Activated T-cell treated with anti-CD3 and anti-CD28 coated beads, Interleukin-2, amount 50 U/mL, for 48 hours (primary cell): Measurements from ENCODE around the gene TSPAN19.
"Not testable (repeated sequence)": the region's sequence is repeated elsewhere in the genome, so short reads cannot be mapped to it uniquely, and the experiment has no call there.

Experiments
- DNase-seq, 2 experiments: peaks; one replicate each; pipeline ENCODE4 v3.0.0-alpha.2; 2020

Gene TSPAN19

DNA sequence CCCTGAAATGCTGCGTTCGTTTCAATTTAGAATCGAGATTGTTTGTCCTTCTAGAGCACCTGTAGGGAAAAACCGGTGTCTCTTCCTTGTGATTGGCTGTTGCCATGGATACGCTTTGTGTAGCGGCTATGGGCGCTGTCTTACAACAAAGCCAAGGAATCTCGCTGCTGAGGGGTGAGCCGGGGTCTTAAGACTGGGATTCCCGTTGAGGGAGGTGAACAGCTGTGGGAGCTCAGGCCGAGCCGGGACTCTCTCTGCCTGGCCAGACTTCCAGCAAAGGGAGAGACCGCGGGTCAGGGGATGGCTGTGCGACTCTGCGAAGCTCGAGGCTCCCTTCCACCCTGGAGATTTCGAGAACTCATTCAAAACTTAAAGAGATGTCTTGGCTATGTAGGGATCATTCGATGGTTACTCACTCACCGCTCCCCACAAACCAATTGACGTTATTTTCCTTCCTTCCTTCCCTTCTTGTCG lies at the start of gene TSPAN19, which contains the start of gene LRRIQ1:
TSS of gene TSPAN19 (minus strand) at position 44 of the 474 bp plus-strand sequence. CDS start 6,331 bp downstream, outside the sequence.
TSS of gene LRRIQ1 (plus strand) at position 118 of the 474 bp plus-strand sequence. CDS start 1,826 bp downstream, outside the sequence.
- peak; percentile 34 to 46 for DNase-seq

DNA sequence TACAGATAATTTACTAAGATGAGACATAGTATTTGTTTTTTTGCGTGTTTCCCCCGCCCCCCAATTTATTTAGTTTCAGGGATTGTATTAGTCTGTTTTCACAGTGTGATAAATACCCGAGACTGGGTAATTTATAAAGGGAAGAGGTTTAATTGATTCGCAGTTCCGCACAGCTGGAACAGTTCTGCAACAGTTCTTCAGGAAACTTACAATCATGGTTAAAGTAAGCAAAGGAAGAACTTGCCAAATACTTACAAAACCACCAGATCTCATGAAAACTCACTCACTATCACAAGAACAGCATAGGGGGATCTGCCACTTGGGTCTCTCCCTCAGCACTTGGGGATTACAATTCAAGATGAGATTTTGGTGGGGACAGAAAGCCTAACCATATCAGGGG lies 49.0 kb upstream of the TSPAN19 start:
- no peak for DNase-seq

DNA sequence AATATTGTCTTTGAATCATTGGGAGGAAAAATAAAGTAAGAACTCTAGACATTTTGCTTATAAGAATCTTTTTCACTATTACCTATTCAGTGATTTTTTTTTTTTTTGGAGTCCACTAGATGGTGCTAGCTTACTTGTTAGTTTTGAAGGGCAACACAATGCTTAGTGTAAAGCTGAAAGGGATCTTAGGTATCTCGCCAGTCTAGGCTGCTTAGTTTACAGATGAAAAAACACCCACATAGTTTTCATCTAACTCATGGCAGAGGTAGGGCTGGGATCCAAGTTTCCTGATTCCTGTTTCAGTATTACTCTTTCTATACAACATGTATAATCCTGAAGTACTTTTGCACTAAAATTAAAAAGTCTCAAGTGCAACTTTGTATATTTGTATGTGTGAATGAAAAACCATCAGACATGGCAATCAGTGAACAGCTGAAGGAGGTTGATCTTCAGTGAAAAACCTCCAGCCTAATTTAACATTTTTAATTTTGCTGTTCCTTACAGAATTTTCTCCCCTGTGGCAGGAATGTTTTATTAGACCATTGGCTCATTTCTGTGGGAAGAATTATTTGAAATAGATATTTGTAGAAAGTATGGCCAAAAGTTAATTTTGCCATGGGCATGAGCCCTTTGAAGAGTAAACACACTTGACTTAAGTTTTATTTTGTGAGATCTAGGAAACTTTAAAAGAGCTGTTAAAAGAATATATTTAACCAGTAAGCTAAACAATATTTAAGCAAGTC lies 40.8 kb upstream of the TSPAN19 start:
- no peak for DNase-seq

DNA sequence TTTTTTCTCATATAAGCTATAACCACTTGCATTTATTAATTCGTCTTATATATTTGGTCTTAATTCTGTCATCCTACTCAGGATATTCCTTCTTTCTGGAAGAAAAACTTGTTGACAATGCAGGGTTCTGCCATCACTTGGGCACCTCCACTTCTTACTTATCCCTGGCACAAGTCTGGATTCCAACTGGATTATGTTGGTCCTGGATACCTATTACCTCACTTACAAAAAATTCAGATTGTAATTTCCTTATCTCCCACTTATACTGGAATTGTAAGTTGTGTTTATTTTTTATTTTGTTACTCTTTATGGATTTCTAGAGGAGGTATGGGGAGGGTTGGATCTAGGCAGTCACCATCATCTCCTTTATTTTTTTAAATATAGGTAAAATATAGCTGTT lies 36.7 kb upstream of the TSPAN19 start:
- DNase-seq, result no peak

DNA sequence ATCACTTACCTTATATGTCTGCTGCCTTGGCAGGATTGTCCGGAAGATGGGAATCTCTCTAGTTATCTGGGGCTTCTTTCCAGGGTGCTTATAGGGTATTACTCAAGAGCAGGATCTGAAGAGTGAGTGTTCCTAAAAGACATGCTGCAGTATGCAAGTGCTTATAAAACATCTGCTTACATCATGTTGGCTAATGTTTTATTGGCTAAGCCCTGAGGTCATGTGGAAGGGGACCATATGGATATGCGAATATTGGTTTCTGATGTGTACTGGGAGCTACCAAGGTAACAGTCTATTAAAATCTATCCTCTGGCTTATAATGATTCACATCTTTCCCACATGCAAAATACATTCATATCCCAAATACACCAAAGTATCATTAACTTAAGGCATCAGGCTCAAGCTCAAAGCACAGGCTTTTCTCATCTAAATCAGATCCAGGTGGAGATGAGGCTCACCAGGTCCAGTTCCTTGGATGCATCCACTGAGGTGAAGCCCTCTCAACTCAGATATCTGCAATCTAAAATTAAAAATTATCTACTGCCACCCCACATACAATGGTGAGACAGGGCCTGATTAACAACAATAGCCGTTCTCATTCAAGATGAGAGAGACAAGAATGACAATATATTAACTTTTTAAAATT lies 29.9 kb upstream of the TSPAN19 start:
- DNase-seq, result no peak

DNA sequence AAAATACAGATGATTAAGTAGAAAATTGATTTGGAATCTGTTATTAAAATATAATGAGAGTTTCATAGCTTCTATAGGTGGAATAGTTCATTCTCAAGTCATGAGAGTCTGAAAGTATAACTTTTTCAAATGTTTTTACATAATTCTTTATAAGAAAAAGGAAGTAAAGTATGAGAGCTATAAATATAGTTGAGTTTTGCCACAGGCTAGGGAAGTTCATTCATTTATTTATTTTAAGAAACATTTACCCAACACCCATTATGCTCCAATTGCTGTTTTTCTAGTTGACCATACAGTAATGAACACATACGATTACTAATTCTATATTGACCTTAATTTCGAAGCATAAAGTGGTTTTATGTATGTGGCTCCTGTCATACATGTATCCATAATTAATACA lies 24.8 kb upstream of the TSPAN19 start:
- no peak for DNase-seq

DNA sequence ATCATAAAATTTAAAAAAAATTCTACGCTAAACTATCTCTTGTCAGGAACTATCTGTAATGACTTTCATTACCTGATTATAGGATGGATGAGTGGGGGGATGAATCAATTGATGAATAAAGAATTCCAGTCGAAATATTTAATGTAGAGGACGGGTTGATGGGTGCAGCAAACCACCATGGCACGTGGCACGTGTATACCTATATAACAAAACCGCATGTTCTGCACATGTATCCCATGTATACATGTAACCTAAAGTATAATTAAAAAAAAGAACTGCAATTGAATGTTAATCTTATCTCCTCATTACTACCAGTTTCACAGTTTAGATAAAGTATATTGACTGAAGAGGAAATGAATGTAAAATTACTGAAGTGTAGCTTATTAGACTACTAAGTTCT lies 23.5 kb upstream of the TSPAN19 start:
- DNase-seq, result no peak

DNA sequence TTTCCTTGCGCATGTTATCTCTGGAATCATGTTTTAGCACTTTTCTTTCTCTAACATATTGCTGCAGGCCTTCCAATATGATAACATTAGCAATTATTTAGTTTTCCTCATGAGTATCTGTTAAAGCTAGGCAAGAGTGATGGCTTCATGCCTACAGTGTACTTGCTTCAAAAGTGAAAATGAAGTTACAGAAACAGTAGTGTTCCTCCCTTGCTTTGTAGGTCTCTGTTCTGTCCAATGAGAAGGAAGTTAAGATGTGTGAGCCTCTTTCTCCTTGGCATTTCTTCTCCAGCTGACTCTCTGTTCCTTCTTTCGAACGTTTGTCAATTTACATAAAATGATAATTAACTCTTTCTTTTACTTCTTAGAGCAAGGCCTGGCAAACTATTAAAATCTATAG lies 22.3 kb upstream of the TSPAN19 start:
- no peak for DNase-seq

DNA sequence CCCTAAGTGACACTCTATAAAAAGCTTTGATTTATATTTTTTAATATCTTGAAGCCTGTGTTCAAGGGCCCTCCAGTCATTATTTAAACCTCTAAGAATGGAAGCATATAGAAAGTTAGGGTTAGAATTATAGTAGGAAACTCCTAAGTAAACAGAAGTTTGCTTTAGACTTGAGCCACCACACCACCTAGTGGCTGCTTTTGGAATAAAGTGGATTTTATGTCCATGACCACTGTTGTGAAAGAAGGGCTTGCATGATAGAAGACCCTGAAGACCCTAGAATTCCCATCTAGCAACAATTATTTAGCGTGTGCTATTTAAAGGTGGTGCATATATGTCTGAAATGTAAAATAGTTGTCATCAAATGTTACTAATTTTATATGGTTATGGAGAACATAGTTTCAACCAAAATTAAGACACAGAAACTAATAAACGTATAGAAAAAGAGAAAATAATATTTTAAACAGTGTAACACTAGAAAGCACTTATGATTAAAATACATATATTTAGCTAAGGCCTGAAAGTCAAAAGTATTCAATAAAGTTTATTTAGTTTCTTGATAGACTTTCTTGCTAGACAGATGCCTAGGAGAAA lies 21.4 kb upstream of the TSPAN19 start:
- peak in 1 of 2 experiments; percentile 16 for DNase-seq

DNA sequence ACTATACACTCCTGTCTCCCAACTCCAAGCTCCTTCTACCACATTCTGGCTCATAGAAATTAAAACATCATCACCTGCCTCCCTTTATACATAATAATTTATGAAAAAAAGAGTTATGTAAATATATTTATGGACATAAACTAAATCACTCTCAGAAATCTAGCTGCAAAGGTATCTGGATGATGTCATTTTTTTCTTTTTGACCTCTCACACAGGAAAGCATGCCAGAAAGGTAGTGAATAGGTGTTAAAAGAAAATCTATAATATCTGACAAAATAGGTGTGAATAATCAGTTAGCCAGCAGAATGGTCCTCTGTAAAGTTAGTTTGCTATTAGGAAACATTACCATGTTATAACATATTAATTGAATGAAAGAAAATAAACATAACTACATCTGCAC lies 7.8 kb upstream of the TSPAN19 start:
- no peak for DNase-seq

DNA sequence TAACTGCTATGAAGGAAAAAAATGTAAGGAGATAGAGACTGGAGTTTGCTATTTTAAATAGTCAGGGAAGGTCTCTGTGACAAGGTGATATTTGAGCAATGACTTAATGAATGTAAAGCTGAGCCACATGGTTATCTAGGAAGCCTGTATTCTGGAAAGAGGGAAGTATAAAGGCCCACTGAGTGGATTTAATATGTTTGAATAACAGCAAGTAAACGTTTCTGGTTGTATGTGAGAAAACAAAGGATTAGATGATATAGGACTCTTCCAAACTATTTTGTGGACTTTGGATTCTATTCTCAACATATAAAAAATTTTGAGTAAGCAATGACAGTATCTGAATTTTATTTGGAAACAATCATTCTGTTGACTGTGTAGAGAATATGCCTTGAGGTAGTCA lies 5.3 kb upstream of the TSPAN19 start:
- no peak for DNase-seq

DNA sequence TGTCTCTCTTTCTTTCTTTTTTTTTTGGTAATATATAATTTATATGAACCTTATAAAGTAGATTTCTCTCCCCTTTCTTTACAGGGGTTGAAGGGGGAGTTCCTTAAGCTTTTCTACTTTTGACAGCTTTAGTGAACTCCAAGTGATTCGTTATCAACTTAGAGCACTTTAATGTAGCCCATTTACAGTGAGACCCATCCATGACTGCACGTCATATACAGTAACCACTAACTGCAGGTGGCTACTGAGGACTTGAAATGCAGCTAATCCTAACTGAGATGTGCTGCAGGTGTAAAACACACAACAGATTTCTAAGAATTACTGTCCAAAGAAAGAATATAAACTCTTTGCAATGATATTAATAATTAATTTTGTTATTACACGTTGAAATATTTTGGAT lies 656 bp upstream of the TSPAN19 start:
- no peak for DNase-seq

DNA sequence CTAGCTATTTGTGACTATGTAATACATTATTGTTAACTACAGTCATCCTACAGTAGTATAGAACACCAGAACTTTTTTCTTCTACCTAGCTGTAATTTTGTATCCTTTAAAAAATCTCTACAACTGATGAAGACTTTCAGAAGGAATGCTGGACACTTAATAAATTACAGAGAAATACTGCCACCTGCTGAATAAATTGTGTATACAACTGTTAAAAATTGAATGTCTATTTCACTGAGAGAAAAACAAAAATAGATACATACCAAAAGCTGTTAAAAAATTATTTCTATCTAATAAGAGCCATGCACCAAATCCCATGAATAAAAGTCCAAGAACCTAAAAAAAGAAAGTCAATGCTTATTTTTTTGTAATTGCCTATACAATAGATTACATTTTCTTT lies 6.6 kb downstream of the TSPAN19 start:
- DNase-seq, result no peak

DNA sequence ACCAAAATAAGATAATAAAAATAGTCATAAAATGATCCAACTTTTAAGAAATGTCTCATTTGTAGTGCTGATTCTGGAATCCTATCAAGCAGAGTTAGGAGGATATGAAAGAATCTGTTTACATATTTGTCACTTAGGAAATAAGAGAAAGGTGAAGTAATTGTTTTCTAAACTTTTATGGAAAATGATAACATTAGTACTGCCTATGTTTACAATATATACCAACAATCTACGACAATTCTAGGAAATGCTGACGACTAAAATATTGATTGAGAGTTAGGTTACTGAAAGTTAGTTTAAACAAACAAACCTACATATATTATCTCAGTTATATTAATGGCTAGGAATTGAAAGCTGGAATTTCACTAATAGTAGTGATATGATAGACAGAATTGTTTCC lies 18.0 kb downstream of the TSPAN19 start:
- no peak for DNase-seq

DNA sequence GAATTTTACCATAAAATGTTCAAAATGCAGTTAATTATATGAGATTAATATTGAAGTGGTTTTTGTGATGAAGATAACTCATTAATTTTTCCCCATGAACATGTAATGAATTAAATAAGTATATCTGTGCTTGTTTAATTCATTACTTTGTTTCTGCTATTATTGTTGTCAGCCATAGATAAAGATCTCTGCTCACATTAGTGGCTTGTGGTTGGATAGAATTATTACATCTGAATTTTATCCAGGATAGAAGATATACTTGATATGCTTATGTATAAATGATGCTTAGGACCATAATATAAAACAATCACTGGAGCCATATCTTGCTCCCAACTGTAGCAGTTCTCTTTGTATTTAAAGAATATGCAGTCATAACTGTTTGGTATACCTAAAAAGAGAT lies 18.5 kb downstream of the TSPAN19 start:
- DNase-seq, result no peak

DNA sequence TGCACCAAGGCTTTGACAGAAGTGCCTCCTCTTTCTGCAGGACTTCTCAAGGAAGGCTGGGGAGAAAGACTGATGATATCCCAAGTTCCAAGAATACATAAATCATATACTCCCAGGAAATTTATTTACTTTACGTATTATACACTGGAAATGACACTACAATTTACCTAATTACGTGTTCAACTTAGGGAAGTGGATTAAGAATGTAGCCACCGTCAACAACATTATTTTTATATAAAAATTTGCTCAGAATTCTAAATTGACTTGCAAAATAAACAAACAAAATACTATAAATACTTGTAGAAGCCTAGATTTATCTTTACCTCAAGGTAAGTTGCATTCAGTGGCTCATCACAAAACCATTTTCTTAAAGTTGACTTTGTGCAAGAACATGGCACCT lies 18.9 kb downstream of the TSPAN19 start:
- no peak for DNase-seq

DNA sequence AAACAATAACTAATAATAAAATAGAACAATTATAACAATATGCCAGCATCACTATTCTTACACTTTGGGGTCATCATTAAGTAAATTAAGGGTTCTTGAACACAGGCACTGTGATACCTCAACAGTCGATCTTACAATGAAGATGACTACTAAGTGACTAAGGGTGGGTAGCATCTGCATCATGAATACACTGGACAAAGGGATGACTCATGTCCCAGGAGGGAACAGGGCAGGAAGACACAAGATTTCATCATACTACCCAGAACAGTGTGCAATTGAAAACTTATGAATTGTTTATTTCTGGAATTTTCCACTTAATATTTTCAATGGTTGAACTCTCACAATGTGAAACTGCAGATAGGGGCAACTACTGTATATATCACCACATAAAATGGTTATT lies 19.7 kb downstream of the TSPAN19 start:
- DNase-seq, result no peak

DNA sequence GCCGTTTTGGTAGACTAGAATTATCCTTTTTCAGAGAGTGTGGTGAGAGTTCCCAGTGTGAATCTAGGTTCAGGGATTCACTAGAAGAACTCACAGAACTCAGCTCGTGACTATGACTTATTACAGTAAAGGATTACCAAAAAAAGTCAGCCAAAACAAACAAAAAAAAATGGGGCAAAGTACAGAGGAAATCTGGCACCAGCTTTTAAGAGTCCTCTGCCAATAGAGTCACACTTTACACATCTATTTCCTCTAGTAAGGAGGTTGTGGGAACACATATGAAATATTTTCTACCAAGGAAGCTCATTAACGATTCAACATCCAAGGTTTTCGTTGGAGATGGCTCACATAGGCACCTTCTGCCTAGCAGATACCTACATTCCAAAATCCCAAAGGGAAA lies 28.2 kb downstream of the TSPAN19 start:
- DNase-seq, result no peak

DNA sequence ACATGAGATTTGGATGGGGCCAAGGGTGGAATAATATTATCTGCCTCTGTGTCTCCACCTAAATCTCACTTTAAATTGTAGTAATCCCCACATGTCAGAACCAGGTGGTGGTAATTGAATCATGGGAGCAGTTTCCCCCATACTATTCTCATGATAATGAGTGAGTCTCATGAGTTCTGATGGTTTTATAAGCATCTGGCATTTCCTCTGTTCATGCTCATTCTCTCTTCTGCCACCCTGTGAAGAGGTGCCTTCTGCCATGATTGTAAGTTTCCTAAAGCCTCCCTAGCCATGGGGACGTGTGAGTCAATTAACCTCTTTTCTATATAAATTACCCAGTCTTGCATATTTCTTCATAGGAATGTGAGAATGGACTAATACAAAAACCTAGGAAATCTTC lies 29.9 kb downstream of the TSPAN19 start:
- no peak for DNase-seq

DNA sequence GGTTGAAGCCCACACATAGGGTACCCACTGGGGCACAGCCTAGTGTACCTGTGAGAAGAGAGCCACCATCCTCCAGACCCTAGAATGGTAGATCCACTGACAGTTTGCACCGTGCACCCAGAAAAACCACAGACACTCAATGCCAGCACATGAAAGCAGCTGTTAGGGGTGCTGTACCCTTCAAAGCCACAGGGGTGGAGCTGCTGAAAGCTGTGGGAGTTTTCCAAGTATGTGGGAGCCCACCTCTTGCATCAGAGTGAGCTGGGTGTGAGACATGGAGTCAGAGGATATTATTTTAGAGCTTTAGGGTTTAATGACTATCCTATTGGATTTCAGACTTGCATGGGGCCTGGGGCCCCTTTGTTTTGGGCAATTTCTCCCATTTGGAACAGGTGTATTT lies 30.5 kb downstream of the TSPAN19 start:
- DNase-seq, result no peak

DNA sequence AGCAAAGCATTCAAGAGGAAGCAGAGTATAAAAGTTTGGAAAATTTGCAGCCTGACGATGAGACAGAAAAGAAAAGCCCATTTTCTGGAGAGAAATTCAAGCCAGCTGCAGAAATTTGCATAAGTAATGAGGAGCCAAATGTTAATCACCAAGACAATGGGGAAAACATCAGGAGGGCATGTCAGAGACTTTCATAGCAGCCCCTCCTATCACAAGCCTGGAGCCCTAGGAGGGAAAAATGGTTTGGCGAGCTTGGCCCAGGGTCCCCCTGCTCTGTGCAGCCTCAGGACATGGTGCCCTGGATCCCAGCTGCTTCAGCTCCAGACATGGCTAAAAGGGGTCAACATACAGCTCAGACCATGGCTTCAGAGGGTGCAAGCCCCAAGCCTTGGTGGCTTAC lies 31.0 kb downstream of the TSPAN19 start:
- not testable (repeated sequence) for DNase-seq

DNA sequence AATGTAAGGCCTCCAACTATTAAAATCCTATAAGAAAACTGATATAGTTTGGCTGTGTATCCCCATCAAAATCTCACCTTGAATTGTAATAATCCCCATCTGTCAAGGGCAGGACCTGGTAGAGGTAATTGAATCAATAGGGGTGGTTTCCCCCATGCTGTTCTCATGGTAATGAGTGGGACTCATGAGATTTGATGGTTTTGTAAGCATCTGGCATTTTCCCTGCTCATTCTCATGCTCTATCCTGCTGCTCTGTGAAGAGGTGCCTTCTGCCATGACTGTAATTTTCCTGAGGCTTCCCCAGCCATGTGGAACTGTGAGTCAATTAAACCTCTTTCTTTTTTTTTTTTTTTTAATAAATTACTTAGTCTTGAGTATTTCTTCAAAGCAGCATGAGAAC lies 31.9 kb downstream of the TSPAN19 start:
- no peak for DNase-seq

DNA sequence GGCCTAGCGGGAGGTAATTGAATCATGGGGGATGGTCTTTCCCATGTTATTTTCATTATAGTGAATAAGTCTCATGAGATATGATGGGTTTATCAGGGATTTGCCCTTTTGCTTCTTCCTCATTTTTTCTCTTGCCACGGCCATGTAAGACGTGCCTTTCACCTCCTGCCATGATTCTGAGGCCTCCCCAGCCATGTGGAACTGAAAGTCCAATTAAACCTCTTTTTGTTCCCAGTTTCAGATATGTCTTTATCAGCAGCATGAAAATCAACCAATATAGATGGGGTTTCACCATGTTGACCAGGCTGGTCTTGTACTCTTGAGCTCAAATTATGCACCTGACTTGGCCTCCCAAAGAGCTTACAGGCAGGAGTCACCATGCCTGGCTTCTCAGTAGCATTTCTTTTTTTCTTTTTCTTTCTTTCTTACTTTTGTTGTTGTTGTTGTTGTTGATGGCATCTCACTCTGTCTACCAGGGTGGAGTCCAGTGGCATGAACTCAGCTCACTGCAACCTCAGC lies 33.2 kb downstream of the TSPAN19 start:
- DNase-seq, result no peak

DNA sequence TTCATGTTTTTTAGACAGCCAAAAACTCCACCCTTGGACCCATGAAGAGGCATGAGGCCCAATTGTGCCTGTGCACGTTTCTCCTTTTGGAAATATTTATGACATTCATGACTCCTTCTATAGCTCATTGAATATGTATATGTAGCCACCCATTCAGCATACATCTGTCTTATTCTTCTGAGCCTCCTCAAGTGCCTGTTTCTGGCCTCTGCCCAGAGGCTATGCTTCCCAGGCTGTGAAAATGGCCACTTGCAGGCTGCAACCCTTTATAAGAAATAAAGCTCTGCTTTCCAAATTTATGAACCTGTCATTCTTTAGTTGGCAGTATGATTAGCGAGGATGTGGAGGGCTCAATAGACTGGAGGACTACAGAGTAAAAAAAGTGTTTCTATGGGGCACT lies 35.3 kb downstream of the TSPAN19 start:
- DNase-seq, result no peak
